Breast epithelium (tissue), 4 donors: ENCODE results near the gene FNDC3B. TPM values are rescaled to one million over a fixed set of nuclear protein-coding genes. Genes with fewer than 3 reads are reported as not detected.
A peak's percentile ranks its signal among the peaks of the same experiment; 100 is the strongest.

Source experiments
- DNase-seq, 2 donors: peaks; one replicate each; pipeline ENCODE4 v3.0.0-alpha.2; 2019; ENCODE audit warnings: low spot score in 2 of 2
- H3K27ac ChIP-seq, 2 donors: fragments of 200-600 bp; sonication (generic) in 1 of 2; one replicate each; pipeline ENCODE4 v1.5.1; 2016 to 2019; ENCODE audit warnings: mild to moderate bottlenecking in 1 of 2
- H3K27me3 ChIP-seq, 2 donors: fragments of 200-600 bp; sonication (generic) in 1 of 2; one replicate each; pipeline versions ENCODE4 v1.5.1 to v1.6.0; 2017 to 2019; ENCODE audit warnings: control low read depth in 1 of 2, mild to moderate bottlenecking in 1 of 2
- H3K36me3 ChIP-seq: fragments of 200-600 bp; one replicate; pipeline ENCODE4 v1.5.1; 2019
- H3K4me1 ChIP-seq, 2 donors: fragments of 200-600 bp; sonication (generic); one replicate each; pipeline ENCODE4 v1.5.1; 2016 to 2019; ENCODE audit warnings: control low read depth in 1 of 2
- H3K4me3 ChIP-seq, 3 donors: fragments of 200-600 bp; sonication (generic); 1 replicate in 2 of 3; 2 replicates in 1 of 3; pipeline ENCODE4 v1.5.1; 2016 to 2019; ENCODE audit warnings: mild to moderate bottlenecking in 3 of 3, moderate library complexity in 2 of 3
- H3K9me3 ChIP-seq, 2 donors: fragments of 200-600 bp; sonication (generic) in 1 of 2; one replicate each; pipeline ENCODE4 v1.5.1; 2016 to 2019; ENCODE audit warnings: control low read depth in 1 of 2
- CTCF ChIP-seq, 3 donors: fragments of 450-650 bp; IDR thresholded peaks; one replicate each; pipeline ENCODE4 v1.5.1; 2016 to 2017; ENCODE audit warnings: antibody characterized with exemption in 3 of 3, mild to moderate bottlenecking in 3 of 3, moderate library complexity in 3 of 3
- POLR2A ChIP-seq: fragments of 450-650 bp; IDR thresholded peaks from one replicate; pipeline ENCODE4 v1.6.1; 2016; ENCODE audit warnings: antibody characterized with exemption, mild to moderate bottlenecking, moderate library complexity
- POLR2AphosphoS5 ChIP-seq, 3 donors: sonication (generic); formaldehyde crosslinking; IDR thresholded peaks; one replicate each; pipeline ENCODE4 v1.6.1; 2017; ENCODE audit warnings: antibody characterized with exemption in 3 of 3
- intact Hi-C: fragments of 100-400 bp; cut with DNase I; formaldehyde crosslinking; loops from one replicate; pipeline ENCODE4 v1.15.1; 2023; ENCODE audit warnings: low total_unique reads
- total RNA-seq, 3 donors: library from RNA; depleted of rRNA; stranded (reverse); fragments of >200 nt; gene quantifications; one replicate each; pipeline ENCODE4 v1.1.0, GENCODE V29; 2016

The FNDC3B gene
- total RNA-seq, 3 donors from 2014 or later = 131 to 172 (median 149) TPM

GRCh38 chr3:172332256-172333041, 293.1 kb downstream of the FNDC3B start:
- Histone ChIP-seq H3K4me1 (no peaks in the 10 kb centered on the region), H3K27ac (peak overlapping the region in 1 of 2 donors; percentile 64), H3K4me3 (no peak overlapping the region), H3K27me3 (no peaks in the 10 kb centered on the region), H3K36me3 (no peaks in the 10 kb centered on the region), H3K9me3 (no peaks in the 10 kb centered on the region)
- intact Hi-C loops = no loop called here
- TF ChIP-seq POLR2A = no peak
- peak in 2 of 3 donors; percentile 47 to 59 for TF ChIP-seq POLR2AphosphoS5 (IDR thresholded peaks at IDR 0.05)
- peak; percentile 77 to 88 (median 87) for TF ChIP-seq CTCF (IDR thresholded peaks at IDR 0.05)
- peak in 1 of 2 donors; percentile 52 for DNase-seq

- Histone ChIP-seq H3K9me3 (no peaks in the 10 kb centered on the region), H3K27me3 (no peaks in the 10 kb centered on the region), H3K36me3 (no peaks in the 10 kb centered on the region), H3K27ac (no peak overlapping the region), H3K4me3 (no peak overlapping the region), H3K4me1 (no peaks in the 10 kb centered on the region)
- intact Hi-C loops = no loop called here
- DNase-seq = no peak
- TF ChIP-seq POLR2A (no peak), POLR2AphosphoS5 (IDR thresholded peaks at IDR 0.05) (no peak), CTCF (IDR thresholded peaks at IDR 0.05) (no peak)
Observed at GRCh38 chr3:172333042-172333377, 293.6 kb downstream of the FNDC3B start.

- TF ChIP-seq CTCF (IDR thresholded peaks at IDR 0.05) (no peak), POLR2A (no peak), POLR2AphosphoS5 (IDR thresholded peaks at IDR 0.05) (no peak)
- Histone ChIP-seq H3K36me3 (no peaks in the 10 kb centered on the region), H3K4me3 (no peak overlapping the region), H3K27me3 (no peaks in the 10 kb centered on the region), H3K27ac (peak overlapping the region in 1 of 2 donors; percentile 52), H3K4me1 (no peaks in the 10 kb centered on the region), H3K9me3 (no peaks in the 10 kb centered on the region)
- intact Hi-C loops = no loop called here
- no peak for DNase-seq
Observed at GRCh38 chr3:172333692-172334457, 294.5 kb downstream of the FNDC3B start.

GRCh38 chr3:172334671-172335207, 295.4 kb downstream of the FNDC3B start:
- Histone ChIP-seq H3K9me3 (no peaks in the 10 kb centered on the region), H3K4me1 (no peaks in the 10 kb centered on the region), H3K36me3 (no peaks in the 10 kb centered on the region), H3K4me3 (no peak overlapping the region), H3K27me3 (no peaks in the 10 kb centered on the region), H3K27ac (peak overlapping the region in 1 of 2 donors; percentile 52)
- intact Hi-C loops = no loop called here
- peak in 1 of 2 donors; percentile 38 for DNase-seq
- TF ChIP-seq POLR2A = no peak
- no peak for TF ChIP-seq CTCF (IDR thresholded peaks at IDR 0.05)
- TF ChIP-seq POLR2AphosphoS5 (IDR thresholded peaks at IDR 0.05) = no peak

GRCh38 chr3:172339892-172340291, 300.5 kb downstream of the FNDC3B start:
- no peaks in the 10 kb centered on the region for H3K27me3 ChIP-seq
- no peaks in the 10 kb centered on the region for H3K36me3 ChIP-seq
- H3K27ac ChIP-seq = no peak overlapping the region
- TF ChIP-seq POLR2AphosphoS5 (IDR thresholded peaks at IDR 0.05) = no peak
- no peak for TF ChIP-seq CTCF (IDR thresholded peaks at IDR 0.05)
- TF ChIP-seq POLR2A = no peak
- DNase-seq = no peak
- intact Hi-C loops = no loop called here
- no peaks in the 10 kb centered on the region for H3K4me1 ChIP-seq
- H3K9me3 ChIP-seq = no peaks in the 10 kb centered on the region
- H3K4me3 ChIP-seq = no peak overlapping the region
